SH-SY5Y (cell line): ENCODE data around the gene TSPAN8.

Experiments
- GATA2 ChIP-seq: IDR thresholded peaks from 2 replicates; pipeline ENCODE4 v1.6.1; 2011; ENCODE audit warnings: mild to moderate bottlenecking, low read depth, low read length
- GATA3 ChIP-seq: IDR thresholded peaks from 2 replicates; pipeline ENCODE4 v1.6.1; 2011; ENCODE audit warnings: low read depth, mild to moderate bottlenecking, low read length, moderate library complexity

DNA sequence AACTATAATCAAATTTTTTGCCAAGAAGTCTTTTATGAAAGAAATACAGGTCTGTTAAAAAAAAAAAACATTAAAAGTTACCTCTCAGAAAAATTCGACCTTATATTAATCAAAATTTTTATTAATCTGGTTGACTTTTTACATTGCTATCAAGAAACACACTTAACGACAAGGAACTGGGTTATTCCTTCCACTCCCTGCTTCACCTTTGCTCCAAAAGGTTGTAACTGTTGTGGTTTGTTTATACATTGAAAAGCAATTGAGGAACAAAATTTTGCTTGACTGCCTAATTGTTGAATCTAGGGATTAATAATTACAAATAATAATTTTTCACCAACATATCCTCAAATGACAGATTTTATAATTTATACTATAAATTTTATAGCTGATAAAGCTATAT lies 28.4 kb downstream of the TSPAN8 start:
- TF ChIP-seq GATA2, result no peak
- TF ChIP-seq GATA3, result no peak
